ENCODE results near the gene NACC2. TPM values are rescaled to one million over a fixed set of nuclear protein-coding genes. Genes with fewer than 3 reads are reported as not detected.

Gene NACC2
- total and polyA plus RNA-seq, 5 experiments from 2014 or later: 1.0 to 10.4 (median 1.3) TPM

DNA sequence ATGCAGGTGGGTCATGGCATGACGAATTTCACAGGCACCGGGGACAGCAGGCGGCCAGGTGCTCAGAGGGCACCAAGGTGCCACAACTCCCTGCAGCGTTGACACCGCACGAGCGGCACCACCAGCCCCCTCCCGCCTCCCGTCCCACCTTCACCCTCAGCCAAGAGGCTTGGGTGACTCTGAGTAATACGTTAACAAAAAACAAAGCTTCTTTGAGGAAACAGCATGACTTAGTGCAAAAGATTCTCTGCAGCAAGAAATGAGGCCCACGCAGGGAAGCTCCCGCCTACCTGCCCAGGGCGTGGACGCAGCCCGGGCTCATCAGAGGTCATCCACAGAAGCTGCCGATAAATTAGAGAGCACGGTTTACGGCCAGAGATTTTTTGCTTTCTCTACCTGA, 19.5 kb upstream of the NACC2 start:
- Mint-ChIP-seq H3K27me3 (no peaks in the 10 kb centered on the region), H3K27ac (peak overlapping the region in 7 of 10 donors; percentile 29 to 79 (median 75)), H3K36me3 (no peaks in the 10 kb centered on the region), H3K4me3 (peak overlapping the region in 4 of 10 donors; percentile 14 to 91 (median 40)), H3K4me1 (peaks cover 12 to 59% (median 44%) of the 10 kb centered on the region in 4 donors), H3K9me3 (no peaks in the 10 kb centered on the region)
- DNase-seq (no peak), ATAC-seq (no peak)
- POLR2A ChIA-PET: interaction anchor here (1.2 kb wide), 1 partner anchor 8 kb away, joined by 4 read pairs; no protein-coding TSS in a partner anchor

DNA sequence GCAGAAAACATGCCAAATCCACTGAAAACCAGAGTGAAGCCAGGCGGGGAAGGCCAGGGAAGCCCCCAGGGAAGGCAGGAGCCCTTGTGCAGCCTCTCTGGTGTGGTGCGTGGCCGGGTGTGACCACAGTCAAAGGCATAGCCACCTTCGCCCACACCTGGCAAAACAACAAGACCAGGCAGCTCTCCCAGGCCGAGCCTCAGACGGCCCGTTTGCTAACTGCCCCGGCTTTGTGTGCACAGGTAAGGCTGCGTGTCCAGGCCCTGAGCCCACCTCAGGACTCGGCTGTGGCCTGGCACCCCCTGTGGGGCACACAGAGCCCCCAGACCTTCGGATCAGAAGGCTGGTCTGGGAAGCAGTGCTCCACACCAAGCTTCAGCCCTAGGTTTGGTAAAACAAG, 17.5 kb upstream of the NACC2 start:
- Mint-ChIP-seq H3K4me1 (peaks cover 19 to 75% (median 61%) of the 10 kb centered on the region in 4 donors), H3K36me3 (no peaks in the 10 kb centered on the region), H3K27ac (peak overlapping the region; percentile 48 to 97 (median 93)), H3K27me3 (no peaks in the 10 kb centered on the region), H3K4me3 (peak overlapping the region in 6 of 10 donors; percentile 15 to 87 (median 61)), H3K9me3 (no peaks in the 10 kb centered on the region)
- no peak for ATAC-seq
- DNase-seq: no peak
- POLR2A ChIA-PET: interaction anchor here (0.9 to 2.8 kb wide), 4 partner anchors 18 to 123 kb away, joined by 3 to 25 read pairs (median 4); partner anchors contain the start of gene NACC2

GRCh38 chr9:136111910-136112309, 16.8 kb upstream of the NACC2 start:
- Mint-ChIP-seq H3K4me3 (peak overlapping the region in 8 of 10 donors; percentile 25 to 87 (median 57)), H3K36me3 (no peaks in the 10 kb centered on the region), H3K27ac (peak overlapping the region; percentile 42 to 96 (median 80)), H3K4me1 (peaks cover 25 to 80% (median 68%) of the 10 kb centered on the region in 4 donors), H3K27me3 (no peaks in the 10 kb centered on the region), H3K9me3 (no peaks in the 10 kb centered on the region)
- ATAC-seq (no peak), DNase-seq (no peak)
- POLR2A ChIA-PET: interaction anchor here (0.6 to 2.8 kb wide), 4 partner anchors 17 to 1091 kb away, joined by 3 to 25 read pairs (median 3); partner anchors contain the start of gene NACC2

- Mint-ChIP-seq H3K4me3 (peak overlapping the region in 8 of 10 donors; percentile 16 to 87 (median 54)), H3K36me3 (no peaks in the 10 kb centered on the region), H3K27me3 (no peaks in the 10 kb centered on the region), H3K27ac (peak overlapping the region in 6 of 10 donors; percentile 39 to 82 (median 70)), H3K9me3 (no peaks in the 10 kb centered on the region), H3K4me1 (peaks cover 28 to 82% (median 72%) of the 10 kb centered on the region in 4 donors)
- DNase-seq: no peak
- POLR2A ChIA-PET: interaction anchor here (0.8 to 5.3 kb wide), 4 partner anchors 15 to 122 kb away, joined by 3 to 78 read pairs (median 14); partner anchors contain the start of gene NACC2
- ATAC-seq: no peak
Observed at GRCh38 chr9:136111190-136111589, 16.1 kb upstream of the NACC2 start.

GRCh38 chr9:136110082-136111061, 15.3 kb upstream of the NACC2 start:
- H3K27ac Mint-ChIP-seq: peak overlapping the region; percentile 43 to 91 (median 84)
- POLR2A ChIA-PET: interaction anchor here (0.6 to 6.8 kb wide), 6 partner anchors 10 to 1091 kb away, joined by 3 to 92 read pairs (median 5); partner anchors contain the start of genes NACC2 and TMEM250
- no peaks in the 10 kb centered on the region for H3K27me3 Mint-ChIP-seq
- H3K36me3 Mint-ChIP-seq: no peaks in the 10 kb centered on the region
- H3K9me3 Mint-ChIP-seq: no peaks in the 10 kb centered on the region
- ATAC-seq (peak; percentile 27 to 34), DNase-seq (peak in 4 of 10 donors; percentile 23 to 67 (median 44))
- H3K4me1 Mint-ChIP-seq: peaks cover 31 to 89% (median 79%) of the 10 kb centered on the region in 4 donors
- H3K4me3 Mint-ChIP-seq: peak overlapping the region; percentile 71 to 87 (median 82)

- H3K4me1 Mint-ChIP-seq: peaks cover 31 to 89% (median 77%) of the 10 kb centered on the region in 4 donors
- H3K36me3 Mint-ChIP-seq: no peaks in the 10 kb centered on the region
- POLR2A ChIA-PET: interaction anchor here (0.6 to 6.8 kb wide), 7 partner anchors 9 to 1092 kb away, joined by 3 to 92 read pairs (median 4); partner anchors contain the start of genes NACC2 and TMEM250
- DNase-seq: peak; percentile 85 to 94 (median 88)
- no peaks in the 10 kb centered on the region for H3K9me3 Mint-ChIP-seq
- ATAC-seq: peak; percentile 86 to 90
- peak overlapping the region; percentile 76 to 96 (median 90) for H3K27ac Mint-ChIP-seq
- peak overlapping the region; percentile 77 to 92 (median 87) for H3K4me3 Mint-ChIP-seq
- H3K27me3 Mint-ChIP-seq: no peaks in the 10 kb centered on the region
Observed at GRCh38 chr9:136109351-136110081, 14.4 kb upstream of the NACC2 start.

GRCh38 chr9:136108648-136109266, 13.7 kb upstream of the NACC2 start:
- ATAC-seq (no peak), DNase-seq (peak in 1 of 10 donors; percentile 12)
- Mint-ChIP-seq H3K36me3 (no peaks in the 10 kb centered on the region), H3K4me3 (peak overlapping the region; percentile 66 to 92 (median 86)), H3K27me3 (no peaks in the 10 kb centered on the region), H3K27ac (peak overlapping the region; percentile 61 to 96 (median 82)), H3K4me1 (peaks cover 30 to 87% (median 73%) of the 10 kb centered on the region in 4 donors), H3K9me3 (no peaks in the 10 kb centered on the region)
- POLR2A ChIA-PET: interaction anchor here (0.6 to 6.8 kb wide), 5 partner anchors 8 to 23 kb away, joined by 3 to 92 read pairs (median 6); partner anchors contain the start of genes NACC2 and TMEM250

DNA sequence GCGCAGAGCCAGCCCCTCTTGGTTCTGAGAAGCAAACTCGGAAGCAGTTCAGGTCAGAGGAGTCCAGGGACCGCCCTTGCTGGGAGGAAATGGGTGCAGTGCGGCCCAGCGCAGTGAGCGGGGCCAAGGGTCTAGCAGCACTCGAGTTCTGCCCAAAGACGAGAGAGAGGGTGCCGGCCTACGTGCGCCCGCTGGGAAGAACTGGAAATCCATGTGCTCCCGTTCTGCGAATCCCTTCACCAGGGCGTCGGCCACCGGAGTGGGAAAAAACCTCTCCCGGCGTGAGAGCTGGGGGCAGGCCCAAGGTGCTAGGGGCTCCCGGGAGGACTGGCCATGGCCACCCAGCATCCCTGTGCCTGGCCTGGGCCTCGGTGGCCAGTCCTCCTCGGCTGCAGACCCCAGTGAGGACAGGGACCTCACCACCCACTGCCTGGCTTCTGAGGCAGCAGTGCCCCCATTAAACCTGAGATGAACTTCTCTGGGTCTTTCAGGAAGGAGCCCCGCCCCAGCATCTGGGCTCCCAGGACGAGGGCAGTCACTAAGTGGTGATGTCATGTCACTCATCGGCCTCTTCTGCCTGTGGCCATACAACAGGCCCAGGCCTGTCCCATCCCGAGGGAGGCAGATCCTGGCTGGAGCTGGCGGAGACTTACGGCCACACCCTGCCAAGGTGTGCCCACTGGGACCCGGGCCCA, 13.0 kb upstream of the NACC2 start:
- H3K27me3 Mint-ChIP-seq: no peaks in the 10 kb centered on the region
- peak overlapping the region; percentile 74 to 92 (median 86) for H3K4me3 Mint-ChIP-seq
- ATAC-seq (no peak), DNase-seq (no peak)
- peaks cover 26 to 80% (median 66%) of the 10 kb centered on the region in 4 donors for H3K4me1 Mint-ChIP-seq
- POLR2A ChIA-PET: interaction anchor here (1.2 to 6.8 kb wide), 4 partner anchors 12 to 129 kb away, joined by 3 to 92 read pairs (median 42); partner anchors contain the start of genes NACC2 and TMEM250
- peak overlapping the region; percentile 85 to 96 (median 94) for H3K27ac Mint-ChIP-seq
- H3K9me3 Mint-ChIP-seq: no peaks in the 10 kb centered on the region
- H3K36me3 Mint-ChIP-seq: no peaks in the 10 kb centered on the region

GRCh38 chr9:136107155-136107952, 12.3 kb upstream of the NACC2 start:
- Mint-ChIP-seq H3K36me3 (no peaks in the 10 kb centered on the region), H3K9me3 (no peaks in the 10 kb centered on the region), H3K27me3 (no peaks in the 10 kb centered on the region), H3K27ac (peak overlapping the region; percentile 85 to 96 (median 94)), H3K4me3 (peak overlapping the region; percentile 68 to 91 (median 82)), H3K4me1 (peaks cover 26 to 73% (median 61%) of the 10 kb centered on the region in 4 donors)
- ATAC-seq (peak; percentile 31 to 37), DNase-seq (peak in 9 of 10 donors; percentile 33 to 80 (median 49))
- POLR2A ChIA-PET: interaction anchor here (0.6 to 6.8 kb wide), 8 partner anchors 11 to 1023 kb away, joined by 3 to 92 read pairs (median 4); partner anchors contain the start of genes CAMSAP1, NACC2 and TMEM250

GRCh38 chr9:136105398-136106135, 10.5 kb upstream of the NACC2 start:
- POLR2A ChIA-PET: interaction anchor here (5.3 to 6.8 kb wide), 2 partner anchors 9 to 15 kb away, joined by 78 to 92 read pairs; partner anchors contain the start of genes NACC2 and TMEM250
- Mint-ChIP-seq H3K27ac (peak overlapping the region in 9 of 10 donors; percentile 63 to 94 (median 85)), H3K36me3 (no peaks in the 10 kb centered on the region), H3K27me3 (no peaks in the 10 kb centered on the region), H3K4me1 (peaks cover 19 to 56% (median 46%) of the 10 kb centered on the region in 4 donors), H3K9me3 (no peaks in the 10 kb centered on the region), H3K4me3 (peak overlapping the region in 7 of 10 donors; percentile 8 to 87 (median 41))
- DNase-seq: no peak
- no peak for ATAC-seq
